HG03521 (cell line): Measurements from ENCODE around the gene STX7.

Experiments
- ATAC-seq: cut with Tn5 transposase; IDR thresholded peaks from one replicate; pipeline ENCODE4 v1.9.1; 2021; ENCODE audit warnings: mild to moderate bottlenecking, moderate library complexity; ENCODE audit not compliant: unreplicated experiment

Gene STX7

GRCh38 chr6:132414761-132415160, 98.2 kb downstream of the STX7 start:
- no peak for ATAC-seq

DNA sequence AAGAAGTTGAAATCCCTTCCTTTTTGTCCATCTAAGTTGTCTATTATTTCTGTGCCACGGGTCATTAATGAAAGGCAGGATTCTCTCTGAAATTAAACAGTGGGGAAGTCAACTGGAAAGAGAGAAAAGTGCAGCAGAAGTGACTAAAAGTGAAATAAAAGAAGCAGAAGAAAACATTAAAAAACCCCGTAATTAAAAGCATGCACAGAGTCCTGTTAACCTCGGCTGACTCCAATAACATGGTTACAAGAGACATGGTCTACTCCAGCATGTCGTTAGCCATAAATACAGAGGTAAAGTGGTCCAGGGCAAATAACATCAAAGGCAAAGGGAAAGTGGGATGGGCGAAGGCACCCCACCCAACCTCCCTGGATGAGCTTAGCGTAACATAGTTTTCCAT, 98.6 kb downstream of the STX7 start:
- ATAC-seq, result no peak

DNA sequence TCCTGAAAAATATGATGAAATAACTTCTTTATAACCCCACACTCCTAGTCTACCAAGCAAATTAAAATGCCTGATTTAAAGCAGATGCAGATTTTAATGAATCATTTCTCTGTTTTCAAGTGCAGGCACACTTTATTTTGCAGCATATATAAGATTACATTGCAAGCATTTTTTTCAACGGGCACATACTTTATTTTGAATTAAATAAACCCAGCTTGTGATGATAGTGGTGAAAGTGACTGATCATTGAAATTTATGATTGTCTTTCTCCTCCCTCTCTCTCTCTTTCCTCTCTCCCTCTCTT, 99.5 kb downstream of the STX7 start:
- no peak for ATAC-seq

- ATAC-seq, result no peak
Measured at GRCh38 chr6:132412656-132413498, 100.0 kb downstream of the STX7 start.

- no peak for ATAC-seq
Measured at GRCh38 chr6:132411296-132411695, 101.6 kb downstream of the STX7 start.

DNA sequence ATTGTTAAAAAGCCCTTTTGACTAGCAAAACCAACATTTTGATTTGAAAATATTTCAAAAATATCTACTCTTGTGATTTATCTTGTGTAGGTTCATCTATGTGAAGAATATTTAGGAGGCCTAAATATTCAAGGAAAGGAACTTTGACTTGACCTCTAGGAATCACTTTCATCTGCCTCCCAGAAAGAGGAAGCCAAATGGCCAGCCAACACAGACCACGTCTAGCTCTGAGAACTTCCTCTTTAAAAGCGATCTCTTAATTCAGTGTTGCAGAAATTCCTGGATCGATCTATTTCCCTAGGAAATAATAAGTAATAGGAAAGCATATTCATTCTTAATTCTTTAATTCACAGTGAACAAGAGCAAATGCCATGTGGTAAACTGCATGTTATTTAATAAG, 102.1 kb downstream of the STX7 start:
- ATAC-seq, result no peak

GRCh38 chr6:132405143-132405915, 107.6 kb downstream of the STX7 start:
- no peak for ATAC-seq

DNA sequence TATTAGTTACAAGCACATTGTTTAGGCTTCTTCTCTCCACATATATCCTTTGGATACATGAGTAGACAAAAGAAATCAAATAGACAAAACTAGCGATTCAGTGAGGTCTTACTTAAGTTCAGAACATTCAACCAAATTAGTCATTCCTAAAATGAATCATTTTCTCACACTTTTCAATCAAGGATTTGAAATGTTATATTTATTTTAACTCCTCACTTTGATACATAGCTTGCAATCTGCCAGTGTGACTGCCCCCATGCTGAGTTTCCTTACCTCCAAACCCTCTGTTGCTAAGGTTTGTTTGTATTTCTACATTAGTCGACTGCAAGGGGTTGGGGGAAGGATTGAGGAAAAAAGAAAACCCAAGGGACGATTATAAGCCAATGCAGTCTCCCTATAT, 108.2 kb downstream of the STX7 start:
- no peak for ATAC-seq

- ATAC-seq, result no peak
Measured at GRCh38 chr6:132404330-132404729, 108.6 kb downstream of the STX7 start.

- no peak for ATAC-seq
Measured at GRCh38 chr6:132401618-132402285, 111.2 kb downstream of the STX7 start.

DNA sequence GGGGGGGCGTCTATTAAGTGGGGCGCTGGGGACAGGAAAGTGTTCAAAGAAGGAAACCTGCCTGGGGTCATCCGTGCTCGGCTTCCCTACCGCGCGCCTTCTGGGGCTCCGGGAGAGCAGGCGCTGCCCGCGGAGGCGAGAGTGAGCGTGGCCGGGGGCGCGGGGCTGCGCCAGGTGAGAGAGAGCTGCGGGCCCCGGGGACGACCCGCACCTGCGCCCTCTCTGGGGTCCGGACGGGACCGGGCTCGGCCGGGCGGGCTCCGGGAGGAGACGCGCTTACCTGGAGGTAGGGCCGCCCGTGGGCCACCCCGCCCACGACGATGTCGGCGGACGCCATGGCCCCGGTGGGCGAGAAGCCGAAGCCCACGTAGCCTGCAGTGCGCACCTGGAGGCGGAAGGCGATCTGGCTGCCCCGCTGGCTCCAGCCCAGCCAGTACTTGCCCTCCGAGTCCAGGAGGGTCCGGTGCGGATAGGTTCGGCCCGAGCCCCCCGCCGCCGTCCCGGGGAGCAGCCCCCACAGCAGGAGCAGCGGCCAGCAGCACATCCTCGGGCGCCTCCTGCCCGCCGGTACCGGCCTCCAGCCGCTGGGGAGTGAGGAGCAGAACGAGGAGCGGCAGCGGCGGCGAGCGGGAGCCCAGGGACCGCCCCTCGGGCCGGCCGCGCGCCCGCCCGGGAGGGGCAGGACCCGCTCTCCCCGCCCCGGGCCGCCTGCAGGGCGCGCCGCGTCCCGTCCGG, 111.9 kb downstream of the STX7 start, which contains the start of gene MOXD1:
MOXD1 (minus strand) TSS at position 593 of the 735 bp plus-strand sequence; CDS start at position 544, 49 bp downstream.
- peak; percentile 73 for ATAC-seq

GRCh38 chr6:132400555-132400882, 112.4 kb downstream of the STX7 start:
- ATAC-seq, result no peak

- no peak for ATAC-seq
Measured at GRCh38 chr6:132399376-132400074, 113.4 kb downstream of the STX7 start.
